HG03135 (cell line): ENCODE data around the gene SLC28A3.
"Not testable (repeated sequence)": the region's sequence is repeated elsewhere in the genome, so short reads cannot be mapped to it uniquely, and the experiment has no call there.

Experiments
- ATAC-seq: cut with Tn5 transposase; IDR thresholded peaks from one replicate; pipeline ENCODE4 v1.9.1; 2021; ENCODE audit warnings: mild to moderate bottlenecking, moderate library complexity; ENCODE audit not compliant: unreplicated experiment

SLC28A3 gene, protein sequence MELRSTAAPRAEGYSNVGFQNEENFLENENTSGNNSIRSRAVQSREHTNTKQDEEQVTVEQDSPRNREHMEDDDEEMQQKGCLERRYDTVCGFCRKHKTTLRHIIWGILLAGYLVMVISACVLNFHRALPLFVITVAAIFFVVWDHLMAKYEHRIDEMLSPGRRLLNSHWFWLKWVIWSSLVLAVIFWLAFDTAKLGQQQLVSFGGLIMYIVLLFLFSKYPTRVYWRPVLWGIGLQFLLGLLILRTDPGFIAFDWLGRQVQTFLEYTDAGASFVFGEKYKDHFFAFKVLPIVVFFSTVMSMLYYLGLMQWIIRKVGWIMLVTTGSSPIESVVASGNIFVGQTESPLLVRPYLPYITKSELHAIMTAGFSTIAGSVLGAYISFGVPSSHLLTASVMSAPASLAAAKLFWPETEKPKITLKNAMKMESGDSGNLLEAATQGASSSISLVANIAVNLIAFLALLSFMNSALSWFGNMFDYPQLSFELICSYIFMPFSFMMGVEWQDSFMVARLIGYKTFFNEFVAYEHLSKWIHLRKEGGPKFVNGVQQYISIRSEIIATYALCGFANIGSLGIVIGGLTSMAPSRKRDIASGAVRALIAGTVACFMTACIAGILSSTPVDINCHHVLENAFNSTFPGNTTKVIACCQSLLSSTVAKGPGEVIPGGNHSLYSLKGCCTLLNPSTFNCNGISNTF

DNA sequence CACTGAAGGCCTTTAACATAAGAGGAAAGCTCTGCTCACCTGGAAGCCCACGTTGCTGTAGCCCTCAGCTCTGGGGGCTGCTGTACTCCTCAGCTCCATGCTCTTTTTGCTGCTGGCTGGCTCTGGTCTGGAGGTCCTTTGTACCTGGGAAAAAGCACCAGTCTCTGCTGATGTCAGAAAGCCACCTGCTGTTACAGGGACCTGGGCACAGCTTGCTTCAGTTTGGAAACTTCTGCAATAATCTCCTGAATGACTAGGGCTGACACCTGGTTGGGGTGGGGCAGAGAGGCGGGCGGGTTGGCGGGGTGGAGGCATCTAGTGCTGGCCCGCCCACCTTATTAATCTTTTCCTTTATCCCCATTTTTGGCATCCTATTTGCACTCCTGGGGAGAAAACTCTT, at the start of gene SLC28A3:
Gene SLC28A3, minus strand, starts transcription at position 224 of the 400 bp plus-strand sequence. Its CDS starts 125 bp downstream, at position 99.
- no peak for ATAC-seq

DNA sequence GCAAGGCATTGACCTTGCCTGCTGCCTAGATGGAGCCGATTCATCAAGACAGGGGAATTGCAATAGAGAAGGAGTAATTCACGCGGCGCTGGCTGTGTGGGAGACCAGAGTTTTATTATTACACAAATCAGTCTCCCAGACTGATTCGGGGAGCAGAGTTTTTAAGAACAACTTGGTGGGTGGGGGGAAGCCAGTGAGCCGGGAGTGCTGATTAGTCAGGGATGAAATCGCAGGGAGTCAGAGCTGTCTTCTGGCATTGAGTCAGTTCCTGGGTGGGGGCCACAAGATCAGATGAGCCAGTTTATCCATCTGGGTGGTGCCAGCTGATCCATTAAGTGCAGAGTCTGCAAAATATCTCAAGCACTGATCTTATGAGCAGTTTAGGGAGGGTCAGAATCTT, 49.7 kb upstream of the SLC28A3 start:
- ATAC-seq, result not testable (repeated sequence)

DNA sequence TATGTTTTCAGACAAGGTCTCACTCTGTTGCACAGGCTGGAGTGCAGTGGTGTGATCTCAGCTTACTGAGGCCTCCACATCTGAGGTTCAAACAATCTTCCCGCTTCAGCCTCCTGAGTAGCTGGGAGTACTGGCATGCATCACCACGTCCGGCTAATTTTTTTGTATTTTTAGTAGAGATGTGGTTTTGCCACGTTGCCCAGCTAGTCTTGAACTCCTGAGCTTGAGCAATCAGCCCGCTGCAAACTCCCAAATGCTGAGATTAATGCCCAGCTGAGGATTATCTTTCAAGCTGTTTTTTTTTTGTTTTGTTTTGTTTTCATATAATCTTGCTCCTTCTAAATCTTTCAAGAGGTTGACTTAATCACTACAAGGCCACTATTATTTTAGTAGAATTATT, 47.3 kb upstream of the SLC28A3 start:
- no peak for ATAC-seq

DNA sequence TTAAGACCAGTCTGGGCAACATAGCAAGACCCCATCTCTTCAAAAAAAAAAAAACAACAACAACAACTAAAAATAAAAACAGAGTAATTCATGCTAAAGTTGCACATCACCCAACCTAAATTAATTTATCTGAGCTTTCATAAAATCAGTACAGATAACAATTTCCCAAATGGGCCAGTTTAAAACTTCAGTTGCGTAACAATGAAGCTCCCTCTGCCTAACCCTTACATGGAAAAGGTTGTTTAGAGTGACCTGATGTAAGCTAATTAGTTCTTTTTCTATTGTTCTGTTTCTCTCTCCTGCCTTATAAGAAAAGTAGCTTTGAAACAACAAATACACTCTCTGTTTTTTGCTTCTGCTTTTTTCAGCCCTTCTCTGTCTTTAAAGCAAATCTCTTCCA, 46.2 kb upstream of the SLC28A3 start:
- no peak for ATAC-seq

DNA sequence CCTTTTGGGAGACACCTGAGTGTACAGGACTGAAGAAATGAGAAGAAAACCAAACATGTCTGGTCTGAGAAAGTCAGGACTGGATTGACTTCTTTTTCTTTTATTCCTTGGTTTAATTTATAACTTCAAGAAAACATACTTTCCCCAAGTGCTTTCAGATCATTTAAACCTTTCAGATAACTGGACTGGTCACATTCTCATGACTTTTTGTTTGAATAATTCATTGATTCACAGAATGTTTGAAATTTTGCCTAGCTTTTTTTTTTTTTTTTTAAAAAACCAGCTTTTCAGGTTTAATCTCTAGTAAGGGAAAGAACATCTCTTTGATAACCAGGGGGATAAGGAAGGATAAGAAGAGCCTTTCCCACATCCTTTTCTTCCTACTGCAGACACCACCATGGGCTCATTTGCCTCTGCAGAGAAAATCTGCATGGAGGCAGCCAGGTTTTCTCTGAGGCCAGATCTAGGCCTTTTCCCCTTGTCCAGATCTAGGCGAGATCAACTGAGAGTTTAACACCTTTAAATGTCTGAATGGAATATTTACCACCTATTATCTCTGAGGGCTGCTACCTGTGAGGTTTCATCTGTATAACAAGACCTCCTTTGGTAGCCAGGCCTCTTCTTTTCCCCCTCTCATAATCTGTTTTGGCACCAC, 45.0 kb upstream of the SLC28A3 start:
- no peak for ATAC-seq

DNA sequence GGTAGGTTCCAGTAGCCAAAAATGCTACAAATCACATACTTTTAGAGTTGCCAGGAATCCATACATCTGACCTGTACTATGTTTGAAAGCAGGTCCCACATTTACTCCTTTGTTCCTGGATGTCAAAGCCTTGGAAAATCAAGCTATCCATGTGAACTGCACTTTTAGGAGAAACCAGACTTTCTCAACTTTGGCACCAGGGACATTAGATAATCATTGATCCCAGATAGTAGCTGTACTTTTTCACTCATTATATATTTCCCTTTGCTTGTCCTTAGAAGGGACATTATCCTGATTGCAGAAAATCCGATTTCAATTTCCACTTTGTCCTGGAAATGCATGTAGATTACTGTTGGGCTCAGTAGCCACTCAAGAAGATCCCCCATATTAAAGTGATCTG, 44.1 kb upstream of the SLC28A3 start:
- no peak for ATAC-seq

DNA sequence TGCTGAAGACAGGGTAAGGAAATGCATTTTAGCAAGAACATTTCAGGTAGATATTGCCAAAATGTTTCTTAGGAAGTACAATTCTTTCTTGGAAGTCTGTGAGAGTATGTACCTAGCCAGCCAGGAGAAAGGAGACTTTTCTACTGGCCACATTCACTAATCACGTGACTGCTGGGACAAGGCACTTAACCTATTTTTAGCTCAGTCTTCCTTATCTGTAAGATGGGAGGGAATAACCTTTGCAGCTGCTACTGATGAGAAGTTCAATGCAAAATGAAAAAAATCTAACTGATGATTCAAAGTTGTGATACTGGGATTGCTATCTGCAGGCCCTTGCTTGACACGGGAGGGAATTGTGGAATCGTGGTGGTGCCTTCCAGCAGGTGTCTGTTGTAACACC, 42.6 kb upstream of the SLC28A3 start:
- ATAC-seq, result no peak

DNA sequence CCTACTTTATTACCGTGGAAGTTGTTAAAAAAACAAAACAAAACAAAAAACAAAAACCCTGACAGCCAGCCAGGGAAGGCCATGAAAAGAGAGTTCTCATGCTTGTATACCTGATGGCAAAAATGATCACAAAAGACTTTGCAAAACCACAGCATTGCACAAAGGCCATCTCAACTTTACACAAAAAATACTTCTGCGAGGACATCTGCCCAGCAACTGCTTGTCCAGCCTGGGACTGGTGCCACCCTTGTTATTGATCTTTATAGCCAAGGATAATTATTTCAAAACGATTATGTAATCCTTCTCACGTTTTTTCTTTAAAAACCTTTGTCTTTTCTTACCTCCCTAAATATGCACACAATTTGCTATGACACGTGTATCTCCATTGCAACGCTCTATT, 42.2 kb upstream of the SLC28A3 start:
- no peak for ATAC-seq

DNA sequence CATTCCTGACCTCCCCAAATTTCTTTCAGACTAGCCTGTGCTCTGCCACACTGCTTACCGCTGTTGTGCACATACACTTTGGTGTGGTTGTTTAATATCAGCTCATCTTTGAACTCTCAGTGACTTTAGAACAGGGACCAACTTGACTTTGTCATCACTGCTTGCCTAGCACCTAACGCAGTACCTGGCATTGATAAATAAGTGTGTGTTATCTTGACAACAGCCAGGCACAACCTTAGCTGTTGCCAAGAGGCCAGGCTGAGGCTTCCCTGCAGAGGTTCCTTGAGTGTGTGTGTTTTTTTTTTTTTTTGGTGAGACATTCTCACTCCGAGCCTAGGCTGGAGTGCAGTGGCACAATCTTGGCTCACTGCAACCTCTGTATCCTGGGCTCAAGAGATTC, 41.0 kb upstream of the SLC28A3 start:
- no peak for ATAC-seq

DNA sequence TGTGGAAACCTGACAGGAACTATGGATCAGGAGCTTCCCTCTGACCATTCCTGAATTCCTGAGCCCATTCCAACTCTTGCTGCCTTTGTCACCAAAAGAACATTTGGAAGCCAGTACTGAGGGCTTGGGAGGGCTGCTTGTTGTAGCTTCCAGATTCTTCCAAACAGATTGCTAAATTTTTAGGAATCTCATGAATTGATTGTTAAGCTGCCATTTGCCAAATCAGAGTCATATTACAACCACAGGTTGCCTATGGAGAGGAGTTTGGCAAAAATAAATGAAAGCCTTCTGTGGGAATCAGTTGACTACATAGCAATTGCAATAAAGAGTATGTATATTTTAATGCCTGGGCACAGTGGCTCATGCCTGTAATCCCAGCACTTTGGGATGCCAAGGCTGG, 39.2 kb upstream of the SLC28A3 start:
- ATAC-seq, result no peak

DNA sequence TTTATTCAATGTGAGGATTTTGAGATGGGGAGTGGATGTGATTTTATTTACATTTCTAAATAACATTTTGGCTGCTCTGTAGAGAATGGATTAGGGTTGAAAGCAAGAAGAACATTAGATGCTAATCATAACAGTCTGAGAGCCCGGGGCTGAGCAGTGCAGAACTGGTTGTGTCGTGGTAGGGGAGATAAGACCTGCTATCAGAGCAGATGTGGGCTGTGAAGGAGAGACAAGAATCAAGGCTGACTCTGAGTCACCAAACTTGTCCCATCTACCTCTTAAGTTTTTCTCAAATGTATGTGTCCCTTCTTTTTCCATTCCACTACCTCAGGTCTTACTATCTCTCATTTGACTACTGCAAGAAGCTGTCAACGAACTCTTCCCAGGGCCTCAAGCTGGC, 35.4 kb upstream of the SLC28A3 start:
- ATAC-seq, result no peak

DNA sequence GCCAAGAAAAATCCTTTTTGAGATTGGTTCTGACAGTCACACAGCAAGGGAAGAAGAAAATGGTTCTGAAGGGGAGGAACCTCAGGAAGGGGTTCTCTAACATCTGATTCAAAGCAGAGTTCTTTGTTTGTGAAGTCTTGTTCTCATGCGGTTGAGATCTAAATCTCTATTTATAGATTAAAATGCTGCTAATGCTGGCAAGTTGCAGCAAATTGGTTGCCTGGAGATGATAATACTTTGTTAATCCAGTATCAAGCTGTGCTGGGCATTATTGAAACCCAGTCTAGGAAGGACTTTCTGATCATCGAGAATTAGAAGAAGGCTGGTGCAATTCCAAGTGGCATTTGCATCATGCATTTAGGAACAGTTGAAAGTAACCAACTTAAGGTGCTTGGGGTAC, 34.0 kb upstream of the SLC28A3 start:
- no peak for ATAC-seq

DNA sequence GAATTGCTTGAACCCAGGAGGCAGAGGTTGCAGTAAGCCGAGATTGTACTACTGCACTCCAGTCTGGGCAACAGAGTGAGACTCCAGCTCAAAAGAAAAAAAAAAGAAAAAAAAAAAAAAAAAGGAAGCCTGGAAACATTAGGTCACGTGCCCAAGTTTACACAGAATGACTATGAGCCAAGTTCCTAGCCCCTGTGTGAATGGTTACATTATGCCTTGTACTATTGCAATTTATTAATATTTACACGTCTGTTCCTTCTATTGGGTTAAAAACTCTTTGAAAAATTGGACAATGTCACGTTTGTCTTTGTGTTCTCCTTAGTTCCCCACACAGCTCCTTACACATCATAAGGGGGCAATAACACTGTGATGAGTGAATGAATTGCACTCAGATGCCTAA, 33.5 kb upstream of the SLC28A3 start:
- ATAC-seq, result no peak

DNA sequence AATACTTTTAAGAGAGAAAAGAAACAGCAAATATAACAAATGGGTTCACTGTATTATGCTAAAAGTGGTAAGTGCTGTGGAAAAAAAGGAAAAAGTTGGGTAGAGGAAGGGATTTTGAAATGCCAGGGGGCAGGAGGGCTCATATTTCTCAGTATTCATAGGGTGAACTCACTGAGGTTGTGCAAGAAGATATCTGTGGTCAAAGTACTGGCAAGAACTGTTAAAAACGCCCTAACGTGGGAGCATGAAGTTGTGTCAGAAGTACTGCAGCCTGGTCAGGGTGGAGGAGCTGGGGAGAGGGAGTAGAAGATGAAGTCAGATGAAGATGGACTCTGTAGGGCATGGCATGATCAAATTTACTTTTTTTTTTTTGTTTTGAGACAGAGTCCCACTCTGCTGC, 31.2 kb upstream of the SLC28A3 start:
- no peak for ATAC-seq

DNA sequence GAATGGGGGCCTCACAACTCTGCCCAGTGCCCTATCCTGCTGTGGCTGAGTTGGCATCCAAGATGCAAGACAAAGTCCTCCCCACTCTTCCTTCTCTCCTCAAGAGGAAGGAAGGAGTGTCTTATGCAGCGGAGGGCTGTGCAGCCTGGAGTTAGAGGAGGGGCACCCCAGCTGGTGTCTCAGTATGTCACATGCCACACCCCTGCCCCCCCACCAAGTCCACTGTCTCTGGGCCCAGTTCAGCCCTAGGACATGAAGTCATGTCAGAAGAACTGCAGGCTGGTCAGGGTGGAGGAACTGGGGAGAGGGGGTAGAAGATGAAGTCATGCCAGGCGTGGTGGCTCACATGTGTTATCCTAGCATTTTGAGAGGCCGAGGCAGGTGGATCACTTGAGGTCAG, 28.0 kb upstream of the SLC28A3 start:
- ATAC-seq, result no peak

DNA sequence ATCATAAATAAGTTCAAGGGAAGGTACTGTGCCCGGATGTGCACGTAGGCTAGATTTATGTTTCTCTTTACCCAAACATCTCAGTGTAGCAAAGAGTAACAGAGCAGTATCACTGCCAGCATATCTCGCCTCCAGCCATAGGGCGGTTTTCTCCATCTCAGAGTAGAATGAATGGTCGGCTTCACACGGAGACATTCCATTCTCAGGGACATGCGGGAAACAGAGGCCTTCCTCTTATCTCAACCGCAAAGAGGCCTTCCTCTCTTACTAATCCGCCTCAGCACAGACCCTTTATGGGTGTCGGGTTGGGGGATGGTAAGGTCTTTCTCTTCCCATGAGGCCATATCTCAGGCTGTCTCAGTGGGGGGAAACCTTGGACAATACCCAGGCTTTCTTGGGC, 27.2 kb upstream of the SLC28A3 start:
- not testable (repeated sequence) for ATAC-seq

DNA sequence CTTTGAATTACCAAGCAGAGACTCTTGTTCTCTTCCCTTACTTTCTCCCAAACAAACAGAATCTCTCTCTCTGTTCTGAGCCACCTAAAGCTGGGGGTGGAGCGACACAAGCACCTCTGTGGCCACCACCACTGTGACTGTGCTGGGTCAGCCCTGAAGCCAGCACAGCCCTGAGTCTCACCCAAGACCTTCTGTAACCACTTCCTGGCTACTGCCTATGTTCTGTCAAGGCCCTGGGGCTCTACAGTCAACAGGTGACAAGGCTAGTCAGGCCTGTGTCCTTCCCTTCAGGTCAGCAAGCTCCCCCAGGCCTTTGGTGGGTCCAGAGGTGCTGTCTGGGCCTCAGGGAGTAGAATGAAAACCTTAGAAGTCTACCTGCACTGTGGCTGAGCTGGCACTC, 26.1 kb upstream of the SLC28A3 start:
- no peak for ATAC-seq

DNA sequence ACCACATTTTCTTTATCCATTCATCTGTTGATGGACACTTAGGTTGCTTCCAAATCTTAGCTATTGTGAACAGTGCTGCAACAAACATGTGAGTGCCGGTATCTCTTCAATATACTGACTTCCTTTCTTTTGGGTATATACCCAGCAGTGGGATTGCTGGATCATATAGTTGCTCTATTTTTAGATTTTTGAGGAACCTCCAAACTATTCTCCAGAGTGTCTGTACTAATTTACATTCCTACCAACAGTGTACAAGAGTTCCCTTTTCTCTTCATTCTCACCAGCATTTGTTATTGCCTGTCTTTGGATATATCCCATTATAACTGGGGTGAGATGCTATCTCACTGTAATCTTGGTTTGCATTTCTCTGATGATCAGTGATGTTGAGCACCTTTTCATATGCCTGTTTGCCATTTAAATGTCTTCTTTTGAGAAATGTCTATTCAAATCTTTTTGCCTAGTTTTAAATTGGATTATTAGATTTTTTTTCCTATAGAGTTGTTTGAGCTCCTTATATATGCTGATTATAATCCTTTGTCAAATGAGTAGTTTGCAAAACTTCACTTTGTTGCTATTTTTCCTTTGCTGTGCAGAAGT, 24.4 kb upstream of the SLC28A3 start:
- ATAC-seq, result not testable (repeated sequence)

DNA sequence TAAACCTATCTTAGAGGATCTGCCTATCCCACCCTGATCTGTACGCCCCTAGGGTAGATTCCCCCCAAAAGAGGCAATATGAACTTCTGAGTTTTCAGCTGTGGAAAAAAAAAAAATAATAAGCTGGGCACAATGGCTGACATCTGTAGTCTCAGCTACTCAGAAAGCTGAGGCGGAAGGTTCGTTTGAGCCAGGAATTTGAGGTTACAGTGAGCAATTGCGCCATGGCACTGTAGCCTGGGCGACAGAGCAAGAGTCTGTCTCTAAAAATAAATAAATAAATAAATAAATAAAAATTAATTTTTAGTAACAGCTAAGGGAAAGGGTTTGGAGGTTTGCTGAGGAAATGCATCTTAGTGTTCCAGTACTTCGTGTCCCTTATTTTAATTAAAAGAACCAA, 21.1 kb upstream of the SLC28A3 start:
- ATAC-seq, result no peak

DNA sequence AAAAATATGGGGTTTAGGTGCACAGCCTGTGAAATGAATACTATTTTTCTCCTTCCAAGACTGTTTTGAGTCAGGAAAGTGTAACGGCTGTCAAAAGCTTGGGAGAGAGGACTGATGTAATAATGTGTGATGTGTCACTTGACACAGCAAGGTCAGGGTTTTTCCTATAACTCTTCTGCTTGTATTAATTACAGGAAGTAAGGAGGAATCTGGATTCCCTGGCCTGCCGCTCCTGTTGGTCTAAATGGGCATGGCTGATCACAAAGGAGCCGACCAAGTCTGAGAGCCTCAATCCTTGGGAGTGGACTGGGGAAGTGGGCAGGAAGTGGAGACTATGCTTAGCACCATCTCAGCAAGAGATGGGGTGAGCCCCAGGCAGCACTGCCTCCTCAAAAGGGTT, 16.7 kb upstream of the SLC28A3 start:
- no peak for ATAC-seq

DNA sequence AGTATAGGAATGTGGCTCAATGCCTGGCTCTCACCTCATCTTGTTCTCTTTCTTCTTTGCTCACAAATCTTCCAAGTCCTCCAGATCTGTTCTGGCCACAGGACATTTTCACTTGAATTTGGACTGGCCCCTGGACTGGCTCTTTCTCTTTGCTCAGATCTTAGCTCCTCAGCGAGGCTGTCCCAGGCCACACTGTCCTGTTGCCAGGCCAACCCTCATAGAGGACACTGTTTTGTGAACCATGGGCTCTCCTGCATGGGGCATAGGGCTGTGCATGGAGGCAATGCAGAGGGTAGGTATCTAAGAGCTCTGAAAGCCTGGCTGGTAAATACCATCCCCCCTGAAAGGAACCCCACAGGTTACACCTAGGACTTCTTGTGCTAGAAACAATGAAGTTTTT, 13.5 kb upstream of the SLC28A3 start:
- ATAC-seq, result no peak

DNA sequence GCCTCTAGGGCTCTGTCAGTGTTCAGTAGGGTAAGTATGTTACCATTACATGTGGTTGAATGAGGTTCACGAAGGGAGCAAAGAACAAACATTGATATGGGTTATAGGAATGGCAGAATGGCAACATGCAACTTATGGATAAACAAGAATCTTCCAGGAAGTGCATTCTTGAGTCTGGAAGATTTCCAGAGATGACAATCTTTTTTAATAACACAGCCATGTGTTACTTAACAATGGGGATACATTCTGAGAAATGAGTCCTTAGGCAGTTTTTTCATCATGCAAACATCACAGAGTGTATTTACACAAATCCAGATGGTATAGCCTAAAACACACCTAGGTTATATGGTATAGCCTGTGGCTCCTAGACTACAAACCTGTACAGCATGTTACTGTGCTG, 9.1 kb upstream of the SLC28A3 start:
- ATAC-seq, result no peak
